ENCODE results near the gene ATP13A3. TPM values are rescaled to one million over a fixed set of nuclear protein-coding genes. Genes with fewer than 3 reads are reported as not detected.

The ATP13A3 gene
- total RNA-seq, 4 donors from 2014 or later, result 84.6 to 106 (median 101) TPM

GRCh38 chr3:194424953-194425352, 61.8 kb downstream of the ATP13A3 start:
- H3K27ac ChIP-seq, result no peak overlapping the region
- no peaks in the 10 kb centered on the region for H3K4me1 ChIP-seq
- no peaks in the 10 kb centered on the region for H3K9me3 ChIP-seq
- H3K4me3 ChIP-seq, result no peak overlapping the region
- TF ChIP-seq CTCF (IDR thresholded peaks at IDR 0.05), result no peak
- TF ChIP-seq EP300 (IDR thresholded peaks at IDR 0.05), result no peak
- TF ChIP-seq POLR2A (IDR thresholded peaks at IDR 0.05), result no peak
- WGBS, 2 donors, result 85 to 90% methylated on average over 7 of the region's 7 CpGs
- H3K36me3 ChIP-seq, result peaks cover 0 to 74% (median 0%) of the 10 kb centered on the region in 3 donors
- H3K27me3 ChIP-seq, result no peaks in the 10 kb centered on the region
- DNase-seq (ENCODE audit: low spot score in 2 of 2), result no peak

GRCh38 chr3:194424373-194424772, 62.4 kb downstream of the ATP13A3 start:
- 91 to 100% methylated on average over 1 of the region's 1 CpG for WGBS, 2 donors
- H3K36me3 ChIP-seq, result peaks cover 0 to 74% (median 0%) of the 10 kb centered on the region in 3 donors

GRCh38 chr3:194423317-194423716, 63.5 kb downstream of the ATP13A3 start:
- TF ChIP-seq POLR2A (IDR thresholded peaks at IDR 0.05) (no peak), CTCF (IDR thresholded peaks at IDR 0.05) (no peak), EP300 (IDR thresholded peaks at IDR 0.05) (no peak)
- H3K9me3 ChIP-seq, result no peaks in the 10 kb centered on the region
- H3K36me3 ChIP-seq, result peaks cover 0 to 73% (median 0%) of the 10 kb centered on the region in 3 donors
- no peak overlapping the region for H3K27ac ChIP-seq
- H3K27me3 ChIP-seq, result no peaks in the 10 kb centered on the region
- no peak for DNase-seq (ENCODE audit: low spot score in 2 of 2)
- WGBS, 2 donors, result 80% methylated on average over 3 of the region's 3 CpGs
- H3K4me1 ChIP-seq, result no peaks in the 10 kb centered on the region
- no peak overlapping the region for H3K4me3 ChIP-seq

More at GRCh38 chr3:194424373-194424772, 62.4 kb downstream of the ATP13A3 start:
- Histone ChIP-seq H3K27ac (no peak overlapping the region), H3K9me3 (no peaks in the 10 kb centered on the region), H3K27me3 (no peaks in the 10 kb centered on the region), H3K4me3 (no peak overlapping the region), H3K4me1 (no peaks in the 10 kb centered on the region)
- TF ChIP-seq POLR2A (IDR thresholded peaks at IDR 0.05) (no peak), EP300 (IDR thresholded peaks at IDR 0.05) (no peak), CTCF (IDR thresholded peaks at IDR 0.05) (no peak)
- DNase-seq (ENCODE audit: low spot score in 2 of 2), result no peak

GRCh38 chr3:194422188-194422587, 64.6 kb downstream of the ATP13A3 start:
- Histone ChIP-seq H3K9me3 (no peaks in the 10 kb centered on the region), H3K27ac (no peak overlapping the region), H3K27me3 (no peaks in the 10 kb centered on the region), H3K36me3 (peaks cover 0 to 76% (median 0%) of the 10 kb centered on the region in 3 donors), H3K4me1 (no peaks in the 10 kb centered on the region), H3K4me3 (no peak overlapping the region)
- TF ChIP-seq POLR2A (IDR thresholded peaks at IDR 0.05) (no peak), EP300 (IDR thresholded peaks at IDR 0.05) (no peak), CTCF (IDR thresholded peaks at IDR 0.05) (no peak)
- no peak for DNase-seq (ENCODE audit: low spot score in 2 of 2)

GRCh38 chr3:194418671-194419070, 68.1 kb downstream of the ATP13A3 start:
- Histone ChIP-seq H3K4me1 (no peaks in the 10 kb centered on the region), H3K27ac (no peak overlapping the region), H3K9me3 (no peaks in the 10 kb centered on the region), H3K27me3 (no peaks in the 10 kb centered on the region), H3K36me3 (peaks cover 0 to 60% (median under 1%) of the 10 kb centered on the region in 3 donors), H3K4me3 (no peak overlapping the region)
- TF ChIP-seq EP300 (IDR thresholded peaks at IDR 0.05), result no peak
- TF ChIP-seq POLR2A (IDR thresholded peaks at IDR 0.05), result no peak
- TF ChIP-seq CTCF (IDR thresholded peaks at IDR 0.05), result no peak
- no peak for DNase-seq (ENCODE audit: low spot score in 2 of 2)
- 93% methylated on average over 2 of the region's 2 CpGs for WGBS, 2 donors
